Stimulated activated CD4-positive, alpha-beta T cell treated with anti-CD3 and anti-CD28 coated beads, Interleukin-4, amount 100 ng/mL, for 1 hour (primary cell): Measurements from ENCODE around the gene GPRC5C.

ENCODE experiments used
- DNase-seq: peaks from one replicate; pipeline ENCODE4 v3.0.0-alpha.2; 2020

GPRC5C gene

GRCh38 chr17:74408262-74408661, 23.6 kb upstream of the GPRC5C start:
- DNase-seq: no peak

DNA sequence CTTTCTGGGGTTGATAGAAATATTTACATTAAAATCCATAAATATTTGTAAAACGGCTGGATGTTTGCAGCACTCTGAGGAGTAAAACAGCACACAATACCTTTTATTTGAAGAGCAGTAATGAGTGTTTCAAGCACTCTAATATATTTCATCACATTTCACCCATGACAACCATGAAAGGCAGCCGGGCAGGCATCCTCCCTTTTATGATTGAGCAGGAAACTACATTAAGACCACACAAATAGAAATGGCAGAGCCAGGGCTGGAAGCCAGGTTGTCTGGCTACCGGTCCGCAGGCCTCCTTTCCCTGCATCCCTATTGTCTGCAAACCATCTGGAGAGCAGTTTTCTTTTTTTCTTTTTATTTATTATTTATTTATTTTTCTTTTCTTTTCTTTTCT, 23.1 kb upstream of the GPRC5C start:
- no peak for DNase-seq

DNA sequence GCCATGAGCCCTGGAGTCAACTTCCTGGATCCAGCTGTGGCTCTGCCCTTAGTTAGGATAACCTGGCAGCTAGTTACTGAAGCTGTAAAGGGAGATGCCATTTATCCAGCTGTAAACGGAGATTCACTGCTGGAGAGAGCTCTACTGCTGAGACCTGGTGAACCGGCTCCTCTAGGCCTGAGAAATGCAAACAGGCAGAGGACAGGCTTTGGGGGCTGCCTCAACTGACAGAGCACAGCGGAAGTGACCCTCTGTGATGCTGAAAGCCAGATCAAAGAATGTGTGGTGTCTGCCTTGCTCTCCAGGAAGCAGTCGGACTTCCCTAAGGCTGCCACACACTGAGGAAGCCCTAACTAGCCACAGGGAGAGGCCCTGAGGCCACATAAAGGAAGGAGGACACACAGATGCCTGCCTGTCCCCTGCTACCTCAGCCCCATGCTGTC, 21.9 kb upstream of the GPRC5C start:
- no peak for DNase-seq

DNA sequence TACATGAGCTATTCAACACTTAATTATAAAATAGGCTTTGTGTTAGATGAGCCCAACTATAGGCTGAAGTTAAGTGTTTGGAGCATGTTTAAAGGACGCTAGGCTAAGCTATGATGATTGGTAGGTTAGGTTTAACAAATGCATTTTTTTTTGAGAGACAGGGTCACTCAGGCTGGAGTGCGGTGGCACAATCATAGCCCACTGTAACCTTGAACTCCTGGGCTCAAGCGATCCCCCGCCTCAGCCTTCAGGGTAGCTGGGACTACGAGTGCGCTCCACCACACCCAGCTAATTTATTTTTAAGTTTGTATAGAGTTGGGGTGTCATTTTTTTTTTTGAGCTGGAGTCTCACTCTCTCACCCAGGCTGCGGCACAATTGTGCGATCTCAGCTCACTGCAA, 19.3 kb upstream of the GPRC5C start:
- DNase-seq: no peak

DNA sequence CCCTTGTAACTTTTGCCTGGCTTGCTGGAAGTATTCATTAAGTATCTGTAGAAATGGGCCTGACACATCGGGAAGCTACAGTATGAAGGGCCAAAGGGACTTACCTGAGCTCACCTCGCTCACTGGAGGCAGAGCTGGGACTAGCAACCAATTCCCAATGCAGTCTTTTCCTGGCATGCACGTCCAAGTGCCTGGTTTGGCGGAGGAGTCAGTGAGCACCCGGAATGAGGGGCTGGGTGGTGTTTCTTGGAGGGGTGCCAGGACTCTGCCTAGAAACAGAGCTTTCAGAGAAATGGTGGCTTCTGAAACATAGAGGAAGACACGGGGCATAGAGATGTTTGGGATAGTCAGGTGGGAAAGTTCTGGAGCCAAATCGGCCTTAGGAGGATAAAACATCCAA, 18.4 kb upstream of the GPRC5C start:
- DNase-seq: no peak

DNA sequence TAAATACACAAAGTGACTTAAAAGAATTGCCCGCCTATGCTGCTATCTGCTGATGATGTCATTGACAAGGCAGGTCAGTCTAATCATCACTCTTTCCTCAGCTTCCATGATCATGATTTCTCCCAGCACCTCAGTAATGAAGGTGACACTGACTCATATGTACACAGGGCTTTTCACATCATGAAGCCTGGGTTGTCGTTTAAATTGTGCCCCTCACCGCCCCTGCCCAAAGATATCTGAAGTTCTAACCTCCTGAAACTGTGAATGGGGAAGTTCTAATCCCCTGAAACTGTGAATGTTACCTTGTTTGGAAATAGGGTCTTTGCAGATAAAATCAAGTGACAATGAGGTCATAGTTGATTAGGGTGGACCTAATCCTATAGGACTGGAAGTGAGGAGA, 17.4 kb upstream of the GPRC5C start:
- DNase-seq: no peak

- no peak for DNase-seq
Measured at GRCh38 chr17:74415608-74416396, 16.1 kb upstream of the GPRC5C start.

GRCh38 chr17:74417178-74418045, 14.5 kb upstream of the GPRC5C start:
- no peak for DNase-seq

GRCh38 chr17:74419928-74420411, 11.9 kb upstream of the GPRC5C start:
- DNase-seq: no peak

- no peak for DNase-seq
Measured at GRCh38 chr17:74424117-74424516, 7.8 kb upstream of the GPRC5C start.

GRCh38 chr17:74424657-74425056, 7.2 kb upstream of the GPRC5C start:
- DNase-seq: no peak

DNA sequence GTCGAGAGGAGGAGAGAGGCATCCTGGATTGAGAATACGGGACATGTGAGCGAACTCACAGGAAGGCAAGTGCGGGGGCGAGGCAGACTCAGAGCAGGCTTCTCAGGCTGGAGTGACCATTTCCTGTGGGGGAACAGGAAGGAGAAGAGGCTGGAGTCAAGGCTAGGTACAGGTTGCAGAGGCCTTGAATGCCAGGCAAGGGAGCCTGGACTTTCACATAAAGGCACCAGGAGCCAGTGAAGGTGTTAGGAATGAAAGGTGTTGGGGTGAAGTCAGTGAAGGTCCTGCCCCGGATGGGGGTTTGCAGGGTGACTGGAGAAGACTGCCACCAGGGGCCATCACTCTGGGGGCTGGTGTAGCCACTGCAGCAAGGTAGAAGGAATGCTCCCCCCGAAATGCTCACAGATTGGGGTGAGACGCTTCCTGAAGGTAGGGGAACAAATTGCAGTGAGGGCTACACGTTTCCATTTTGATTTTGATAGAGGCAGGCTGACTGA, 5.3 kb upstream of the GPRC5C start:
- DNase-seq: no peak

DNA sequence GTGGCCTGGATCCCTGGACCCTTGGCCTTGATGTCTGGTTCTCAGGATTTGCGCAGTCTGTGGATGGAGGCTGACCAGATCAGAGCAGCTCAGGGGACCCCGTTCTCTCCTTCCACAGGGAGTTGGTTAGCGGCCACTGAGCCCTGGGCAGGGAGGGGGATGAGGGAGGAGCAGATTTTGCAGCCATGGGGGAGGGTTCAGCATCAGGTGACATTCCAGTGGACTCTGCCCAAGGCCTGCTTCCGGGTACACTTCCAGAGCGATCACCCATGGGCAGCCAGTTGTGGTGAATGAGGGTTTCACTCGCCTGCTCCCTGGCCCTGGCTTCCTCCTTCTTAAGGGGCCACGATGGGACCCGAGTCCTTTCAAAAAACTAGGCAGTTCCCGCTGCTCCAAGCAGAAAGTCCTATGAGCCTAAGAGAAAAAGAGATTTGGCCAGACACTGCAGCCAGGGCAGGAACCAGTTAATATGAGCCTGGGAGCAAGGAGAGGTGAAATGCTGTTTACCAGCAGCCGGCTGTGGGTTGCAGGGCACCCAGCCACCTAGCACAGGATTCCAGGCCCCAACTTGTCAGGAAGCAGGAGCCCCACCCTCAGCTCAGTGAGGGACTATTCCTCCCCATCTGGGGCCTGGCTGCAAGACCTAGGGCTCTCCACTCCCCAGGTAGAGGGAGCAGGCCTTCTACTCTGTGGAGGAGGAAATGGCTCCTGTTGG, 4.7 kb upstream of the GPRC5C start:
- no peak for DNase-seq

- no peak for DNase-seq
Measured at GRCh38 chr17:74427763-74428153, 4.1 kb upstream of the GPRC5C start.

GRCh38 chr17:74429604-74430384, 2.1 kb upstream of the GPRC5C start:
- no peak for DNase-seq

DNA sequence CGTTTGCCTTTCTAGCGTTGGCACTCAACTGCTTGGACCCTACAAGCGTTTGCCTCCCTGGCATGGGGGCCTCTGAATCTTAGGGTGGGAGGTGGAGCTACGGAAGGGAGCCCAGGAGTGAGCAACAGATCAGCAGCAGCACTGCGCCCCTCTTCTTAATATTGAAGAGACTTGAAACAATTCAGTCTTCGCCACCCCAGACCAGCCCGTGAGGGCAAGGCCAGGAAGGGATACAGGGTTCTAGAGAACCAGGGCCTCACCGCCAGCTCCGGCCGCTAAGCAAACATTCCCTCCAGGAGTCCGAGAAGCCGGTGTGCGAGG, 1.5 kb upstream of the GPRC5C start:
- no peak for DNase-seq

DNA sequence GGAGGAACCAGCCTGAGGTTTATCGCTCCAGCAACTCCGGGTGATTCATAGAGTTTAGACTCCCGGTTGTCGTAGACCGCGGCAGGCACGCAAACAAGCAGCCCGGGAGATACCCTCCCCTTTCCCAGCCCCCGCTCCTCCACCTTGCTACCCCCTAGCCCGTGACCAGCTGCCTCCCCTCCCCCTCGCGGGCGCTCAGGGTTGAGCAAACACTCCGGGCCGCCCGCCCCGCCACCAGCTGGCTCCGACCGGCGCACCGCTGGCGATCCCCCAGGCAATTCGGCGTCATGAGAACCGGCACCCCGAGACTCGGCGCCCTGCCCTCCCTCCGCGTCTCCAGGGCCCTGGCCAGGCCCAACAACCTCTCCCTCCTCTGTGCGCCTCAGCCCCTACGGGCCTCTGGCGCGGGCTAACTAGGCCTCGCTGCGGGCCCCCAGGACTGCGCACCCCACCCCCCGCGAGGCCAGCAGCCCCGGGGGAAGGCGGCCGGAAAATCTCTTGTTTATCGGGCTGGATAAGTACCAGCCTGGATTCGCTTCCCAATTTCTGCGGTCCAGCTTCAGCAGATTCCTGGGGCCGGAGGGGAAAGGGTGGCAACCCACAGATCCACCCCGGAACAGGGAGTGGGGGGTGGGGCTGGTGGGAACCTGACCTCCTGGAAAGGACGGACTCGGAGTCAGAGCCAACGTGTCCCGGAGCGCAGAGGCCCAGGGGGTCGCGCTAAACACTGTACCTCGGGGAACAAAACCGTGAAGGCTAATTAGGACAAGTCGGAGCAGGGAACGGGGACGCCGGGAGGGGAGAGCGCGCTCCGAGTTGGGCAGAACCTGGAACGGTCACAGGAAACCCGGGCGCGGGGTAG, 951 bp upstream of the GPRC5C start:
- DNase-seq: no peak

GRCh38 chr17:74432424-74432690, 469 bp downstream of the GPRC5C start:
- DNase-seq: no peak

DNA sequence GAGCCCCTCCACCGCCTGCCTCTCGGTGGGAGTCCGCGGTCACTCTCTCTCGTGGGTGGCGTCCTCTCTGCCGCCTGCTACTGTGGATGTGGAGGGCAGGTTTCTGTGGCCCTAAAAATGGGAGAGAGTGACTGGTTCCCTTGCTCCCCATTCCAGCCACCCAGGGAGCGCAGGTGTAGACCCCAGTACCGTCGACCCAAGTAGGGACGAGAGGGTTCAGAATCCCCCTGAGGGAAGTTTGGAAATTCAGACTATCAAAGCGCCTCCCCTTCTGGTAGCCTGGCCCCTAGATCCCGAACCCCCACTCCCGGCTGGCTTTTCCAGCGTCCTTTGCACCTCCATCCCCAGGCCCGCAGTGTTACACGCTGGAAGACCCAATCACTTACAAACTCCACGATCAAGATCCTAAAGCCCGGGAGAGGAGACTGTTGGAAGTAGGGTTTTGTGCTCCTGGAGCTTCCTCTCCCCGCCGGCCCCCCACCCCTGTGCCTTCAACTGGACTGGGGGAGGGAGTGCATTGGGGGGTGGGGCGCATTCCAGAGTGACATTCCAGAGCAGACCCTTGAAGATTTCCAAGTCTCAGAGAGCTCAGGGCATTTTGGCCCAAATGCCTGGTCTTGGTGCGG, 991 bp downstream of the GPRC5C start:
- DNase-seq: no peak

GRCh38 chr17:74433421-74434121, 1.7 kb downstream of the GPRC5C start:
- DNase-seq: no peak
